Measurements from ENCODE around the gene DYNLT2. TPM values are rescaled to one million over a fixed set of nuclear protein-coding genes. Genes with fewer than 3 reads are reported as not detected.

Gene DYNLT2
- total and polyA plus RNA-seq, 2 of the 13 experiments (the other 11 are each of a cell fraction or from before 2014, with no cell fraction given), result 2.1 to 4.3 TPM

DNA sequence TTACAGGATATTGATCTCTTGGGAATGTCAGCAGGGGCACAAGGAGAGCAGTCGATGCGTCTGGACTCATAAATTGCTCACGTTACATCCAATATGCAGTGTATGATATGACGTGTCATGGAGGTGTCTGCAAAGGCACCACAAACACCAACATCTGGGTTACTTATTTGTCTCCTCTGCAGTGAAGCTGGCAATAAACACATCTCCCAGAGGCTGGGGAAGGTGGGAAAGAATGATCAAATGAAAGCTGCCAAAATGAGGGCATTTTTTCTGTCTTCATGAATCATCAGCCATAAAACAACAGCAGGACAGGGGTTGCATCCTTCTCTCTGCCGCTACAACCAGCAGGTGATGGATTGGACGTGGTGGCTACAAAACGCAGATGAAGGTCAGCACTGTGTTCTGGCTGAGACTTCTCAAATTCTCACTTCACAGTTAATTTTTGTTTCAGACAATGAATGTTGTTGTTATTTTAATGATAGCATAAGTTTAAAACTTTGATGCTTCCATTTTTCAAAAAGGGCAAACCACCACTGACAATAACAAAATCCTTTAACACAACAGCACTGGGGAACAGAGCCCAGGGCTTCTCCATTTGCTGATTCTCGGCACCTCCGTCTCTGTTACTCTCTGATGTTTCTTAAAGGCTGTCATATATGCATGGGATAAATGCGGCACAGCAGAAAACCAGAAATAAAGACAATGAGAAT lies 47.5 kb upstream of the DYNLT2 start (continued):
- TF ChIP-seq, protein P1, sequence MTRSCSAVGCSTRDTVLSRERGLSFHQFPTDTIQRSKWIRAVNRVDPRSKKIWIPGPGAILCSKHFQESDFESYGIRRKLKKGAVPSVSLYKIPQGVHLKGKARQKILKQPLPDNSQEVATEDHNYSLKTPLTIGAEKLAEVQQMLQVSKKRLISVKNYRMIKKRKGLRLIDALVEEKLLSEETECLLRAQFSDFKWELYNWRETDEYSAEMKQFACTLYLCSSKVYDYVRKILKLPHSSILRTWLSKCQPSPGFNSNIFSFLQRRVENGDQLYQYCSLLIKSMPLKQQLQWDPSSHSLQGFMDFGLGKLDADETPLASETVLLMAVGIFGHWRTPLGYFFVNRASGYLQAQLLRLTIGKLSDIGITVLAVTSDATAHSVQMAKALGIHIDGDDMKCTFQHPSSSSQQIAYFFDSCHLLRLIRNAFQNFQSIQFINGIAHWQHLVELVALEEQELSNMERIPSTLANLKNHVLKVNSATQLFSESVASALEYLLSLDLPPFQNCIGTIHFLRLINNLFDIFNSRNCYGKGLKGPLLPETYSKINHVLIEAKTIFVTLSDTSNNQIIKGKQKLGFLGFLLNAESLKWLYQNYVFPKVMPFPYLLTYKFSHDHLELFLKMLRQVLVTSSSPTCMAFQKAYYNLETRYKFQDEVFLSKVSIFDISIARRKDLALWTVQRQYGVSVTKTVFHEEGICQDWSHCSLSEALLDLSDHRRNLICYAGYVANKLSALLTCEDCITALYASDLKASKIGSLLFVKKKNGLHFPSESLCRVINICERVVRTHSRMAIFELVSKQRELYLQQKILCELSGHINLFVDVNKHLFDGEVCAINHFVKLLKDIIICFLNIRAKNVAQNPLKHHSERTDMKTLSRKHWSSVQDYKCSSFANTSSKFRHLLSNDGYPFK (CRISPR knock-in tag; IDR thresholded peaks at IDR 0.05; ENCODE audit: borderline replicate concordance), result no peak

- Histone ChIP-seq H3K36me3 (replicated peaks in 1 of 2; ENCODE audit: control insufficient read depth in 1 of 2, insufficient read depth in 2 of 2, low read length in 2 of 2) (no peaks in the 10 kb centered on the region), H4K20me1 (ENCODE audit: insufficient read depth, low read length) (no peaks in the 10 kb centered on the region), H3K27ac (ENCODE audit: extremely low read length, insufficient read depth, low read length) (no peak overlapping the region), H2AFZ (ENCODE audit: low read length) (no peak overlapping the region), H3K4me2 (ENCODE audit: low read depth, low read length) (peak overlapping the region; percentile 22), H3K9me3 (ENCODE audit: low read length) (no peaks in the 10 kb centered on the region), H3K4me3 (replicated peaks in 1 of 3; ENCODE audit: insufficient read depth in 1 of 3, low read depth in 2 of 3, low read length in 3 of 3) (no peak overlapping the region), H3K79me2 (ENCODE audit: insufficient read depth, low read length) (peaks cover 28% of the 10 kb centered on the region), H3K4me1 (ENCODE audit: insufficient read depth, low read length) (peaks cover 85% of the 10 kb centered on the region), H3K9ac (ENCODE audit: insufficient read depth, low read depth, low read length) (no peak overlapping the region), H3K27me3 (ENCODE audit: control insufficient read depth in 1 of 2, insufficient read depth in 2 of 2, low read length in 2 of 2) (no peaks in the 10 kb centered on the region)
- intact Hi-C loops (cut with micrococcal nuclease; ENCODE audit: unreplicated experiment), result loop anchor here (5.0 kb wide), 1 partner anchor 737 kb away; no protein-coding TSS in a partner anchor
- TF ChIP-seq CEBPB (IDR thresholded peaks at IDR 0.05; ENCODE audit: borderline replicate concordance, low read depth, low read length), result 0 out of 2 replicates have a peak, but pooled peaks have one; percentile 14
- TF ChIP-seq AHR (CRISPR knock-in tag; IDR thresholded peaks at IDR 0.05), result no peak
- TF ChIP-seq ZBTB7B (CRISPR knock-in tag; IDR thresholded peaks at IDR 0.05), result no peak
- TF ChIP-seq, protein P2, sequence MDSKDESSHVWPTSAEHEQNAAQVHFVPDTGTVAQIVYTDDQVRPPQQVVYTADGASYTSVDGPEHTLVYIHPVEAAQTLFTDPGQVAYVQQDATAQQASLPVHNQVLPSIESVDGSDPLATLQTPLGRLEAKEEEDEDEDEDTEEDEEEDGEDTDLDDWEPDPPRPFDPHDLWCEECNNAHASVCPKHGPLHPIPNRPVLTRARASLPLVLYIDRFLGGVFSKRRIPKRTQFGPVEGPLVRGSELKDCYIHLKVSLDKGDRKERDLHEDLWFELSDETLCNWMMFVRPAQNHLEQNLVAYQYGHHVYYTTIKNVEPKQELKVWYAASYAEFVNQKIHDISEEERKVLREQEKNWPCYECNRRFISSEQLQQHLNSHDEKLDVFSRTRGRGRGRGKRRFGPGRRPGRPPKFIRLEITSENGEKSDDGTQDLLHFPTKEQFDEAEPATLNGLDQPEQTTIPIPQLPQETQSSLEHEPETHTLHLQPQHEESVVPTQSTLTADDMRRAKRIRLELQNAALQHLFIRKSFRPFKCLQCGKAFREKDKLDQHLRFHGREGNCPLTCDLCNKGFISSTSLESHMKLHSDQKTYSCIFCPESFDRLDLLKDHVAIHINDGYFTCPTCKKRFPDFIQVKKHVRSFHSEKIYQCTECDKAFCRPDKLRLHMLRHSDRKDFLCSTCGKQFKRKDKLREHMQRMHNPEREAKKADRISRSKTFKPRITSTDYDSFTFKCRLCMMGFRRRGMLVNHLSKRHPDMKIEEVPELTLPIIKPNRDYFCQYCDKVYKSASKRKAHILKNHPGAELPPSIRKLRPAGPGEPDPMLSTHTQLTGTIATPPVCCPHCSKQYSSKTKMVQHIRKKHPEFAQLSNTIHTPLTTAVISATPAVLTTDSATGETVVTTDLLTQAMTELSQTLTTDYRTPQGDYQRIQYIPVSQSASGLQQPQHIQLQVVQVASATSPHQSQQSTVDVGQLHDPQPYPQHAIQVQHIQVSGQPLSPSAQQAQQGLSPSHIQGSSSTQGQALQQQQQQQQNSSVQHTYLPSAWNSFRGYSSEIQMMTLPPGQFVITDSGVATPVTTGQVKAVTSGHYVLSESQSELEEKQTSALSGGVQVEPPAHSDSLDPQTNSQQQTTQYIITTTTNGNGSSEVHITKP (CRISPR knock-in tag; IDR thresholded peaks at IDR 0.05; ENCODE audit: low read depth), result peak; percentile 83
- TF ChIP-seq, protein P3, sequence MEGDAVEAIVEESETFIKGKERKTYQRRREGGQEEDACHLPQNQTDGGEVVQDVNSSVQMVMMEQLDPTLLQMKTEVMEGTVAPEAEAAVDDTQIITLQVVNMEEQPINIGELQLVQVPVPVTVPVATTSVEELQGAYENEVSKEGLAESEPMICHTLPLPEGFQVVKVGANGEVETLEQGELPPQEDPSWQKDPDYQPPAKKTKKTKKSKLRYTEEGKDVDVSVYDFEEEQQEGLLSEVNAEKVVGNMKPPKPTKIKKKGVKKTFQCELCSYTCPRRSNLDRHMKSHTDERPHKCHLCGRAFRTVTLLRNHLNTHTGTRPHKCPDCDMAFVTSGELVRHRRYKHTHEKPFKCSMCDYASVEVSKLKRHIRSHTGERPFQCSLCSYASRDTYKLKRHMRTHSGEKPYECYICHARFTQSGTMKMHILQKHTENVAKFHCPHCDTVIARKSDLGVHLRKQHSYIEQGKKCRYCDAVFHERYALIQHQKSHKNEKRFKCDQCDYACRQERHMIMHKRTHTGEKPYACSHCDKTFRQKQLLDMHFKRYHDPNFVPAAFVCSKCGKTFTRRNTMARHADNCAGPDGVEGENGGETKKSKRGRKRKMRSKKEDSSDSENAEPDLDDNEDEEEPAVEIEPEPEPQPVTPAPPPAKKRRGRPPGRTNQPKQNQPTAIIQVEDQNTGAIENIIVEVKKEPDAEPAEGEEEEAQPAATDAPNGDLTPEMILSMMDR (CRISPR knock-in tag; IDR thresholded peaks at IDR 0.05), result 0 out of 2 replicates have a peak, but pooled peaks have one; percentile 21
- no peak for TF ChIP-seq ZMYM2 (CRISPR knock-in tag; IDR thresholded peaks at IDR 0.05)
- DNase-seq (ENCODE audit: low spot score) (no peak), ATAC-seq (no peak), FAIRE-seq (no peak)
- BruUV-seq (replicated peaks), result no TSS peak
- ChIA-PET CTCF (ENCODE audit: low intra/inter-chr PET ratio, low total read pairs) (no interaction called here), POLR2A (interaction anchor here (1.1 to 2.9 kb wide), 3 partner anchors 9 to 70 kb away, joined by 5 to 8 read pairs (median 5); no protein-coding TSS in a partner anchor)
- 49% methylated on average over 2 of the region's 2 CpGs for WGBS (ENCODE audit: low lambda C conversion rate)
- in situ Hi-C loops (cut with HindIII; ENCODE audit: extremely low pct_ligation_motif_present, low pct_unique_long_range_greater_than_20kb), result no loop called here
These were observed 43.8 kb upstream of the DYNLT2 start for GRCh38 chr6:169795196-169795595.

Data from HepG2 (cell line).